ENCODE measurements around the gene ATP10A. TPM values are rescaled to one million over a fixed set of nuclear protein-coding genes. Genes with fewer than 3 reads are reported as not detected.

ATP10A gene
- total and polyA plus RNA-seq, 9 donors = 0.28 to 3.2 (median 1.1) TPM

DNA sequence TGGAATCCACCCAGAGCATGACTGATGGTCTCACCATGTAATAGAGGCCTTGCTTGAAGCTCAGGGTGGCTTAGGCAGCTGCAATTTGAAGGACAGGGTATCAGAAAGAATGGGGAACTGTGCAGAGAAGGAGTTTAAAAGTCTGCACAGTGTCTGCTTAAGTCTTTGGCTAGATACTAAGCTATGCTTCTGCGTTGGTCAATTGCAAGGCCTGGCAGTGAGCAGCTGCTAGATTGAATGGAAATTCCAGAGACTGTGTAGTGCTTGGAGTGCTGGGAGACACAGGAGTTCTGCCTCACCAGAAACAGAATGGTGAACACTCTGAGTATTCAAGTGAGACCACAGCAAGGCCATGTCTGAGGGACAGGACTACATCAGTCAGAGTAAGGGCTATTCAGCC, 17.3 kb upstream of the ATP10A start:
- DNase-seq = no peak
- no peak overlapping the region for H3K4me3 ChIP-seq
- intact Hi-C loops (cut with DNase I) = no loop called here
- H3K4me1 ChIP-seq (ENCODE audit: insufficient read depth) = no peaks in the 10 kb centered on the region
- TF ChIP-seq POLR2A (IDR thresholded peaks at IDR 0.05) = no peak
- TF ChIP-seq, protein P1, sequence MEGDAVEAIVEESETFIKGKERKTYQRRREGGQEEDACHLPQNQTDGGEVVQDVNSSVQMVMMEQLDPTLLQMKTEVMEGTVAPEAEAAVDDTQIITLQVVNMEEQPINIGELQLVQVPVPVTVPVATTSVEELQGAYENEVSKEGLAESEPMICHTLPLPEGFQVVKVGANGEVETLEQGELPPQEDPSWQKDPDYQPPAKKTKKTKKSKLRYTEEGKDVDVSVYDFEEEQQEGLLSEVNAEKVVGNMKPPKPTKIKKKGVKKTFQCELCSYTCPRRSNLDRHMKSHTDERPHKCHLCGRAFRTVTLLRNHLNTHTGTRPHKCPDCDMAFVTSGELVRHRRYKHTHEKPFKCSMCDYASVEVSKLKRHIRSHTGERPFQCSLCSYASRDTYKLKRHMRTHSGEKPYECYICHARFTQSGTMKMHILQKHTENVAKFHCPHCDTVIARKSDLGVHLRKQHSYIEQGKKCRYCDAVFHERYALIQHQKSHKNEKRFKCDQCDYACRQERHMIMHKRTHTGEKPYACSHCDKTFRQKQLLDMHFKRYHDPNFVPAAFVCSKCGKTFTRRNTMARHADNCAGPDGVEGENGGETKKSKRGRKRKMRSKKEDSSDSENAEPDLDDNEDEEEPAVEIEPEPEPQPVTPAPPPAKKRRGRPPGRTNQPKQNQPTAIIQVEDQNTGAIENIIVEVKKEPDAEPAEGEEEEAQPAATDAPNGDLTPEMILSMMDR (IDR thresholded peaks at IDR 0.05) = no peak
- no peak for TF ChIP-seq EP300 (IDR thresholded peaks at IDR 0.05)
- H3K27ac ChIP-seq = no peak overlapping the region
- WGBS, 3 donors = 84 to 94% (median 86%) methylated on average over 1 of the region's 1 CpG
- H3K9me3 ChIP-seq = no peaks in the 10 kb centered on the region
- no peaks in the 10 kb centered on the region for H3K27me3 ChIP-seq
- no peaks in the 10 kb centered on the region for H3K36me3 ChIP-seq

DNA sequence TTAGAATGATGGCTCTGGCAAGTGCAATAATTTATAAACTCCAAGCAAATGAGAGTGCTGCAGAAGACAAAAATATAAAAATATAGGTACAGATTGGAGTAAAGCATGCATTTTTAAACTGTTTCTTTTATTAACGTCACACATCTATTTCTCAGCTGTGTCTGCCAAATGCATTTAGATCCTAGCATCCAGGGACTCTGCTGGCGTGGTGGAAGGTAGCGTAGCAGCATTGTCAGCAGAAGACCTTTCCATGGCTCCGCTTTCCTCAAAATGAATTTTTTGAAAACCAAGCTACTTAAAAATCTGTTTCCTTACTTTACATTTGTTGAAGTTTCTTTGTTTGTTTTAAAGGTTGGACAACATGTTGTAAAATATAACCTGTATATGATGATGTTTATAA, 16.3 kb upstream of the ATP10A start:
- H3K36me3 ChIP-seq = no peaks in the 10 kb centered on the region
- no peak overlapping the region for H3K4me3 ChIP-seq
- DNase-seq = no peak
- intact Hi-C loops (cut with DNase I) = no loop called here
- H3K27me3 ChIP-seq = no peaks in the 10 kb centered on the region
- TF ChIP-seq POLR2A (IDR thresholded peaks at IDR 0.05) (no peak), EP300 (IDR thresholded peaks at IDR 0.05) (no peak)
- TF ChIP-seq, protein P1 (IDR thresholded peaks at IDR 0.05) = no peak
- no peak overlapping the region for H3K27ac ChIP-seq
- 74 to 84% (median 78%) methylated on average over 4 of the region's 4 CpGs for WGBS, 3 donors
- no peaks in the 10 kb centered on the region for H3K4me1 ChIP-seq (ENCODE audit: insufficient read depth)
- no peaks in the 10 kb centered on the region for H3K9me3 ChIP-seq

DNA sequence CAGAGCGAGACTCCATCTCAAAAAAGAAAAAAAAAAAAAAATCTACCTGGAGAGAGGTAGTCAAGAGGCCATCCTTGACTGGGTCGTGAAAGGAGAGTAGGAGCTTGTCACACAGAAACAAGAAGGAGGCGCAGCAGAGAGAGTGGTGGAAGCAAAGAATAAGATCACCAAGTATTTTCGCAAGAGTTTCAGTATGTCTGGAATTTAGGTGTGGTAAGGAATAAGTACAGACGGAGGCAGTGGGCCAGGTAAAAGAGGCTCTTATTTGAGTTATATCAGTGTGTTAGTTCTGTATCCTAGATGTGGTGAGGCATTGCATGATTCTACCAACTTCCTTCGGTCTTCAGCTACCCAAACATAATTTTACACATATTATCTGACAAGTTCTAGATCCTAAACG, 14.6 kb upstream of the ATP10A start:
- no peak for DNase-seq
- WGBS, 3 donors = 82 to 88% (median 84%) methylated on average over 7 of the region's 7 CpGs
- Histone ChIP-seq H3K27ac (no peak overlapping the region), H3K9me3 (no peaks in the 10 kb centered on the region), H3K36me3 (no peaks in the 10 kb centered on the region), H3K4me3 (no peak overlapping the region), H3K4me1 (ENCODE audit: insufficient read depth) (no peaks in the 10 kb centered on the region), H3K27me3 (no peaks in the 10 kb centered on the region)
- TF ChIP-seq, protein P1 (IDR thresholded peaks at IDR 0.05) = no peak
- TF ChIP-seq EP300 (IDR thresholded peaks at IDR 0.05) (no peak), POLR2A (IDR thresholded peaks at IDR 0.05) (no peak)
- intact Hi-C loops (cut with DNase I) = no loop called here

DNA sequence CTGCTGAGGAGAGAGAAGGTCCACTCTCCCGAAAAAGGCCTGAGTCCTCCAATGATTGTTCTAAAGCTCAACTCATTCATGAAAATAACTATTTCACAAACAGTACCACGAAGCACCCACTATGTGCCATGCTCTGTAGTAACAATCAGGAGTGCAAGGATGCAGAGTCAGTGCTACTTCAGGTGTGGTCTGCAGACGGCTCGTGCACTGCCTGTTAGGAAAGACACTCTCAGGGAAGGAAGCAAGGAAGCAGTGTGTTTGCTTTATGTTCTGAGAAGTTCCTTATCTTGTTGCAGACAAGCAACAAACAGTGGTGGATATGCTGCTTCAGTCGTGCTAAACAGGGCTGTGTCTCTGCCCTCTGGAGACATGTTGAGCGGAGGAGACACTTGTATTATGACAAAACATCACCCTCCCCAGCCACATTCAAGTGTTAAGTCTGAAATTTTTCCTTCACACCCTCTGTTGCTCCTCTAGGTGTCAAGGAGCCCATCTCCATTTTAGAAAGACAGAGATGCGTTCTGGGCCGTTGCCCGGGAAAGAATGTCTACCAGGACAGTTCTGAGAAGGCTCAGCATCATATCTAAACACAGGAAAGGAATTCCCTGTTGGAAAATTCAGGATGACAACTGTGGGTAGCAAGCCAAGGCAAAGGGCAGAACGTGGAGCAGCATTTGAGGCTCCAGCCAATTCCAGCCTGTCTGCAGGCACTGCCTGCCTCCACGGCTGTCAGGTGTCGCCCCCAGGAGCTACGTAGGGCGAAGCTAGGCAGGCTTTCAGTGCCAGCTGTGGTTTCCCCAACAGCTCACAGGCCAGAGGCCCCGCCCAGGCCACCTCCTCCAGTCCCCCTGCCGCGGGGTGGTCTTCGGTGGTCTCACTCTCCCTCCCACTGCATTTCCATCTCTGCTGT, 13.4 kb upstream of the ATP10A start:
- H3K36me3 ChIP-seq = no peaks in the 10 kb centered on the region
- WGBS, 3 donors = 53 to 68% (median 65%) methylated on average over 18 of the region's 18 CpGs
- no peak for TF ChIP-seq EP300 (IDR thresholded peaks at IDR 0.05)
- TF ChIP-seq, protein P1 (IDR thresholded peaks at IDR 0.05) = no peak
- no peak for TF ChIP-seq POLR2A (IDR thresholded peaks at IDR 0.05)
- H3K4me1 ChIP-seq (ENCODE audit: insufficient read depth) = no peaks in the 10 kb centered on the region
- no peaks in the 10 kb centered on the region for H3K27me3 ChIP-seq
- intact Hi-C loops (cut with DNase I) = no loop called here
- no peaks in the 10 kb centered on the region for H3K9me3 ChIP-seq
- H3K27ac ChIP-seq = no peak overlapping the region
- H3K4me3 ChIP-seq = no peak overlapping the region
- no peak for DNase-seq

All from ovary (tissue), 9 donors.